HL-60 (cell line): Measurements from ENCODE around the gene SLC7A4.

Experiments
- CTCF ChIP-seq: IDR thresholded peaks from one replicate; pipeline ENCODE4 v1.5.1; 2011; ENCODE audit warnings: low read length, control low read depth, inconsistent platforms; ENCODE audit not compliant: insufficient read depth
- GABPA ChIP-seq: IDR thresholded peaks from 2 replicates; pipeline ENCODE4 v1.6.1; 2012; ENCODE audit warnings: low read depth
- POLR2AphosphoS5 ChIP-seq: IDR thresholded peaks from 2 replicates; pipeline ENCODE4 v1.6.1; 2012; ENCODE audit warnings: low read depth
- REST ChIP-seq: IDR thresholded peaks from 2 replicates; pipeline ENCODE4 v1.6.1; 2012; ENCODE audit warnings: low read depth; ENCODE audit not compliant: insufficient replicate concordance
- SPI1 ChIP-seq: IDR thresholded peaks from 2 replicates; pipeline ENCODE4 v1.6.1; 2012; ENCODE audit warnings: low read depth, mild to moderate bottlenecking, borderline replicate concordance

- TF ChIP-seq CTCF: no peak
- no peak for TF ChIP-seq POLR2AphosphoS5
- no peak for TF ChIP-seq REST
- no peak for TF ChIP-seq GABPA
- no peak for TF ChIP-seq SPI1
These were observed 51.8 kb downstream of the SLC7A4 start for GRCh38 chr22:20980523-20980922.
